ENCODE measurements around the gene RNF224.
"Not testable (repeated sequence)": the region's sequence is repeated elsewhere in the genome, so short reads cannot be mapped to it uniquely, and the experiment has no call there.

RNF224 gene

DNA sequence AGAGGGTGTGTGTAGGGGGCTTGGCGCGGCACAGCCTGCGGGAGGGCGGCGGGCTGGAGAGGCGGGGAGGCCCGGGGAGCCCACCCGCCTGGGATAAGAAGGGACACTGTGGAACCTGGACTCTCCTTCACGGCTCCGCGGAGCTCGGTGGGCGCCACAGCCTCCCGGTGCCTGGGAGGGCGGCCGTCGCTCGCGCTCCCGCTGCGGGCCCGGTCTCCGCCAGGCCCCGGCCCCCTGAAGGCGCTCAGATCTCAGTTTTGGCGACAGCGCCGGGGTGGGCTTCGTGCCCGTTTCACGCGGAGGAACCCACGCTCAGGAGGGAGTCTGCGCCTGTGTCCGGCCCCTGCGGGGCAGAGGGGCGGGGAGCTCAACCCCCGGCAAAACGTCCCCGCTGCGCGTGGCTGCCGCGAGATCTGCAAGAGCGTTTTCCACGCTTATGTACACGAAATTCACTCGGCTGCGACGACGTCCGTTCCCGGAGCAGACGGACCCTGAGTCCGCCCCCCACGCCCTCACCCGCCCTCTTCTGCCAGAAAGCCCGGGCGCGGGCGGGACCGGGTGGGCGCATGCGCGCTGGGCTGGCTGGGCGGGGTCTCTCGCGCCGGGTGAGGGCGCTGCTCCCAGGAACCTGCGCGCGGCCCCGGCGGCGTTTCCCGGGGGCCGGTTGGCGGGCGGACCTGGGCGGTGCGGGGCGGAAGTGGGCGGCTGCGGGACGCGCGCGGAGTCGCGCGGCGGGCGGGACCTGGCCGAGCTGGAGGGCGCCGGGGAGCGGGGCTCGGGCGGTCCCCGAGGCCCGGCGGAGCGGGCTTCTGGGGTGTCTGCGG, 27.5 kb downstream of the RNF224 start, which contains the start of gene NELFB:
NELFB (plus strand) TSS at position 704 of the 824 bp plus-strand sequence.
- DNase-seq (ENCODE audit: low read depth): peak; percentile 93

DNA sequence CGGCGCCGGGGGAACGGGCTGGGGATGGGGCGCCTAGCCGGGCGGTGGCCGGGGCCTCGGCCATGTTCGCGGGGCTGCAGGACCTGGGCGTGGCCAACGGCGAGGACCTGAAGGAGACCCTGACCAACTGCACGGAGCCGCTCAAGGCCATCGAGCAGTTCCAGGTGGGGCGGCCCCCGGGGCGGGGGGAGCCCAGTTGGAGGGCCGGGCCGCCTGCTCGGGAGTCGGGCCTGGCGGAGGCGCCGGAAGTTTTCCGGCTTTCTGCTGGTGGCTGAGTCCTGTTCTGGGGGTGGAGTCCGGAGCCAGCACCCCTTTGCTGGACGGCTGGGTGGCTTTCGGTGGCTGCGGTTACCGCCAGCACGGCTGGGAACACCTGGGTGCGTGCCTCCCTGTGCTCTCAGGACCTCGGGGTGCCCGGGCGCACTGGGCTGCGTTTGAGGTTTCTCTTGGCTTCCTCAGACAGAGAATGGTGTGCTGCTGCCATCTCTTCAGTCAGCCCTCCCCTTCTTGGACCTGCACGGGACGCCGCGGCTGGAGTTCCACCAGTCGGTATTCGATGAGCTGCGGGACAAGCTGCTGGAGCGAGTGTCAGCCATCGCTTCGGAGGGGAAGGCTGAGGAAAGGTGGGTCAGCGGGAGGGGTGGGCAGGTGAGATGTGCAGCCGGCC, 28.3 kb downstream of the RNF224 start:
- DNase-seq (ENCODE audit: low read depth): no peak

DNA sequence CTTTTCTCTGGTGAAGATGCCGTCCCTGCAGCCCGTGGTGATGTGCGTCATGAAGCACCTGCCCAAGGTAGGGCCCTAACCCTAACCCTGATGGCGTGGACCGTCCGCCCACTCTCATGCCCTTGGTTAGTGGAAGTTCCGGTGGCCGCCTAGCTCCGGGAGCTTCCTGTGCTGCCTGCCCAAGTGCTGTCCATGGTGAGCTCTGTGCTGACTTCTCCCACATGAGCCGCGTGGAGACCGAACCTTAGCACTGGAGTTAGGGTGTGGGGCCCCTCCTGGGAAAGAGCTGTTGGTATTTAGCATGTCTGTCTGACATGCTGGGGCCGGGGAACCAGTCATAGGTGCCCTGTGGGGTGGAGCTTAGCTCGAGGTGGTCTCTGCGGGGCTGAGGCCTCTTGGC, 29.1 kb downstream of the RNF224 start:
- no peak for DNase-seq (ENCODE audit: low read depth)

DNA sequence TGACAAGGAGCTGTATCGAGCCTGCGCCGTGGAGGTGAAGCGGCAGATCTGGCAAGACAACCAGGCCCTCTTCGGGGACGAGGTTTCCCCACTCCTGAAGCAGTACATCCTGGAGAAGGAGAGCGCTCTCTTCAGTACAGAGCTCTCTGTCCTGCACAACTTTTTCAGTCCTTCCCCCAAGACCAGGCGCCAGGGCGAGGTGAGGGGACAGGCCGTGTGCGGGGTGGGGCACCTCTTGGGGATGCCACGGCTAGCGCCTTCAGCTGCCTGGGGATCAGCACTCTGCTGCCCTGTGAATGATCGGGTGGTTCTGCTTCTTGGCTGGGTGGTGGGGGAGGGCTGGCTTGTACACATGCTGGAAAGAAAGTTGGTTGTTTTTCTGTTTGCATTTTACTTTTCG, 29.6 kb downstream of the RNF224 start:
- DNase-seq (ENCODE audit: low read depth): no peak

DNA sequence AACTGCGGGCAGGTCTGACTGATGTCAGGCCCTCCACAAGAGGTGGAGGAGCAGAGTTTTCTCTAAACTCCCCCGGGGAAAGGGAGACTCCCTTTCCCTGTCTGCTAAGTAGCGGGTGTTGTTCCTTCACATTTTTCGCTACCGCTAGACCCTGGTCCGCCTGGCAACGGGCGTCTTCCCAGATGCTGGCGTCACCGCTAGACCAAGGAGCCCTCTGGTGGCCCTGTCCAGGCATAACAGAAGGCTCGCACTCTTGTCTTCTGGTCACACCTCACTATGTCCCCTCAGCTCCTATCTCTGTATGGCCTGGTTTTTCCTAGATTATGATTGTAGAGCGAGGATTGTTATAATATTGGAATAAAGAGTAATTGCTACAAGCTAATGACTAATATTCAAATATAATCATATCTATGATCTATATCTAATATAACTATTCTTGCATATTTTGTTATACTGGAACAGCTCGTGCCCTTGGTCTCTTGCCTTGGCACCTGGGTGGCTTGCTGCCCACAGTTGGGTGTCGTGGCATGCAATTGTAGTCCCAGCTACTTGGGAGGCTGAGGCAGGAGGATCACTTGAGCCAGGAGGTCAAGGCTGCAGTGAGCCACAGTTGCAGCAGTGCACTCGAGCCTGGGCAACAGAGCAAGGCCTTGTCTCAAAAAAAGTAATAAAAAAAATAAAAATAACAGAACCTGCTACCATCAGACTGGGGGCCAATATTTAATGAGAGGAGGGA, 35.0 kb downstream of the RNF224 start:
- DNase-seq (ENCODE audit: low read depth): not testable (repeated sequence)

DNA sequence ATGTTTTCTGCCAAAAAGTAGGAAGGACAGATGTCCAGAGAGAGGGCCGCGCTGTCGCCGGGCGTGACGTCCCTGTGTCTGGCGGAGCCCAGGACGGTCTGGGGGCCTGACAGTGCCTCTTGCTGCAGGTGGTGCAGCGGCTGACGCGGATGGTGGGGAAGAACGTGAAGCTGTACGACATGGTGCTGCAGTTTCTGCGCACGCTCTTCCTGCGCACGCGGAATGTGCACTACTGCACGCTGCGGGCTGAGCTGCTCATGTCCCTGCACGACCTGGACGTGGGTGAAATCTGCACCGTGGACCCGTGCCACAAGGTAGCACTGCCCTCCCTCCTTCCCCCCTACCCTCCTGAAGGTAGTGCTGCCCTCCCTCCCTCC, 35.6 kb downstream of the RNF224 start:
- DNase-seq (ENCODE audit: low read depth): no peak

DNA sequence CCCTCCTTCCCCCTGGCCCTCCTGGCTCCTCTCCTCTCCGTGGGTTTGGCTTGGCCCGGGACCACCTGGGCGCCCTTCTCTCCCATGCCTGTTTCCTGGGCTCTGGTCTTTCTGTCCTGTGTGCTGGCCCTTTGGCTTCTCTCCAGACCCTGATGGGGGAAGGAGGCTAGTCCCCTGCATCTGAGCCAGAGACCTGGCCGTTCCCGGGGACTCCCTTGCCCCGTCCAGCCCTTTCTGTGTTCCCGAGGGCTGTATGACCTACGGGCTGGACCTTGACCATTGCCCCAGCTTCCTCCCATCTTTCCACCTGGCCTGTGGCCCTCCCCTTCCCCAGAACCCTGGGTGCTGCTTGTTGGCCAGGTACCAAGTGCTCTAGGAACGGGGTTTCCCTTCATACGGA, 36.2 kb downstream of the RNF224 start:
- DNase-seq (ENCODE audit: low read depth): no peak

DNA sequence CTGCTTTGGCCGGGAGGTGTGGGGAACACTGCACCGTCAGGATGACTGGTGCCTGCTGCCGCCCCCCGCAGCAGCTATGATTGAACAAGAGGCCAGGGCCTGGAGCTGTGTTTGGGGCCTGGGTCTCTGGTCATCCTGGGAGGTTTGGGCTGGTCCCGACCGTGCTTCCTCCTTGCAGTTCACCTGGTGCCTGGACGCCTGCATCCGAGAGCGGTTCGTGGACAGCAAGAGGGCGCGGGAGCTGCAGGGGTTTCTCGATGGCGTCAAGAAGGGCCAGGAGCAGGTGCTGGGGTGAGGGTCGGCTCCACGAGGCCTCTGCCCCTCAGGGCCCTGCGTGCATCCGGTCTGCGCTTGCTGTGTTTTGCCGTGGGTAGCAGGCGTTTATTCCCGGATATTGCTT, 36.8 kb downstream of the RNF224 start:
- DNase-seq (ENCODE audit: low read depth): no peak

DNA sequence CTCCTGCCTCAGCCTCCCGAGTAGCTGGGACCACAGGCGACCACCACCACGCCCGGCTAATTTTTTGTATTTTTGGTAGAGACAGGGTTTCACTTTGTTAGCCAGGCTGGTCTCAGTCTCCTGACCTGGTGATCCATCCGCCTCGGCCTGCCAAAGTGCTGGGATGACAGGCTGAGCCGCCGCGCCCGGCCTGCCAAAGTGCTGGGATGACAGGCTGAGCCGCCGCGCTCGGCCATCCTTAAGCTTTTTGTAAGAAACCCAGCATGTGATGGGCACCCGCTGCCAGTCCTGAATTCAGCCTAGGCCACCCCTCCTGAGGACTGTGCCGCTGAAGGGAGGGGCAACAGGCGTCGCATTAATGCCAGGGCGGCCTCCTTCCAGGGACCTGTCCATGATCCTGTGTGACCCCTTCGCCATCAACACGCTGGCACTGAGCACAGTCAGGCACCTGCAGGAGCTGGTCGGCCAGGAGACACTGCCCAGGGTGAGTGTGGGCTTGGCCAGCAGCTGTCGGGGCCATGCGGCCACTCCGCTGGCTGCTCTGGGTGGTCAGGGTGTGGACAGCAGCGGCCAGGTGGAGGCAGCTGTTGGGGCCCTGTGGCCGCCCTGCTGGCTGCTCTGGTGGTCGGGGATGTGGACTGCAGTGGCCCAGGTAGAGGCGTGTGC, 38.3 kb downstream of the RNF224 start:
- DNase-seq (ENCODE audit: low read depth): no peak

DNA sequence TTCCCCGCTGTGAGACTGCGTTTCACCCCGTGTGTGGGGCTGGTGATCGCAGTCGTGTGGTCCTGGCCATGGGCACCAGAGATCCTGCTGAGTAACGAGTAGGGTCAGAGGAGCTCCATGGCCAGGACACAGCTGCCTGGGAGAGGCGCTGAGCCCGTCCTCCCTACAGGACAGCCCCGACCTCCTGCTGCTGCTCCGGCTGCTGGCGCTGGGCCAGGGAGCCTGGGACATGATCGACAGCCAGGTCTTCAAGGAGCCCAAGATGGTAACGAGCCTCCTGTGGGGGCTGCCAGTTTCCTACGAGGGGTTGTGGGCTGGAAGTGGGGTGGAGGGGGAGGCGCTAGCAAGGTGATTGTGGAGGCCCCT, 38.8 kb downstream of the RNF224 start:
- no peak for DNase-seq (ENCODE audit: low read depth)

DNA sequence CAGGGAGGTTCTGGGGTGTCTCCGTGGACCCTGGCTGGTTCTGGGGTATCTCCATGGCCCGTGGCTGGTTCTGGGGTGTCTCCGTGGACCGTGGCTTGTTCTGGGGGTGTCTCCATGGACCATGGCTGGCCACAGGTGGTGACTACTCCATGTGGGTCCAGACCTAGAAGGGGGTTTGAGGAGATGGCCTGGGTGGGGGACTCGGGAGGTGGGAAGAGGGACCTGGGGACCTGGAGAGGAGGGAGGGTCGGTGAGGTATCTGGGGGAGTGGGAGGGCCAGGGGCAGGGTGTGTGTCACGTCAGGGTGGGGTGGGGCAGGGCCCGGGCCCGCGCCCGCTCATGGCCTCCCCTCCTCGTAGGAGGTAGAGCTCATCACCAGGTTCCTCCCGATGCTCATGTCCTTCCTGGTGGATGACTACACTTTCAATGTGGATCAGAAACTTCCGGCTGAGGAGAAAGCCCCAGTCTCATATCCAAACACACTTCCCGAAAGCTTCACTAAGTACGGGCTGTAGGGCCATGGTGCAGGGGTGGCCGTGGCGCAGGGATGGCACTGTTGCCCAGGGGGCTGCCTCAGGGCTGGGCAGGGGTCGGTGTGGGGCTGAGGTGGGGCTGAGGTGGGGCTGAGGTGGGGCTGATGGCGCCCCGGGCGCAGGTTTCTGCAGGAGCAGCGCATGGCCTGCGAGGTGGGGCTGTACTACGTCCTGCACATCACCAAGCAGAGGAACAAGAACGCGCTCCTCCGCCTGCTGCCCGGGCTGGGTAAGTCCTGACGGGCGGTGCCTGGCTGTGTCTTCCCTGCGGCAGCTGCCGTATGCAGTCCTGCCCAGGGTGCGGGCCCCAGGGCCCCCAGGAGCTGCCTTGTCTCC, 39.5 kb downstream of the RNF224 start:
- no peak for DNase-seq (ENCODE audit: low read depth)

DNA sequence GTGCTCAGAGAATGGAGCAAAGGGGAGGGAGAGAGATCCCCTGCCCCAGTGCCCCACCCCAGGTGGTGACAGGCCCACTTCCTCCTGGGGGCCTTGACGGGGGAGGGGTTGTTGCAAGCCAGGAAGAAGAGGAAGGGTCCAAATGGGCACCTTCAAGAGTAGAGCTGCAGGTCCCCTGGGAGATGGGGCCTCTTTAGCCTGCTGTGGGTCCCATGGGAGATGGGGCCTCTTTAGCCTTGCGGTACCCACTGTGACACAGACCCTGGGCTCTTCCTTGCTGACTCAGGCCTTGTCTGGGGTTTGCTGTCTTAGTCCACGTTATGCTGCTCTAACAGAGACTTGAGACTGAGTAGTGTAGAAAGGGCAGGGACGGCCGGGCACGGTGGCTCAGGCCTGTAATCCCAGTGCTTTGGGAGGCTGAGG, 40.6 kb downstream of the RNF224 start:
- DNase-seq (ENCODE audit: low read depth): no peak

DNA sequence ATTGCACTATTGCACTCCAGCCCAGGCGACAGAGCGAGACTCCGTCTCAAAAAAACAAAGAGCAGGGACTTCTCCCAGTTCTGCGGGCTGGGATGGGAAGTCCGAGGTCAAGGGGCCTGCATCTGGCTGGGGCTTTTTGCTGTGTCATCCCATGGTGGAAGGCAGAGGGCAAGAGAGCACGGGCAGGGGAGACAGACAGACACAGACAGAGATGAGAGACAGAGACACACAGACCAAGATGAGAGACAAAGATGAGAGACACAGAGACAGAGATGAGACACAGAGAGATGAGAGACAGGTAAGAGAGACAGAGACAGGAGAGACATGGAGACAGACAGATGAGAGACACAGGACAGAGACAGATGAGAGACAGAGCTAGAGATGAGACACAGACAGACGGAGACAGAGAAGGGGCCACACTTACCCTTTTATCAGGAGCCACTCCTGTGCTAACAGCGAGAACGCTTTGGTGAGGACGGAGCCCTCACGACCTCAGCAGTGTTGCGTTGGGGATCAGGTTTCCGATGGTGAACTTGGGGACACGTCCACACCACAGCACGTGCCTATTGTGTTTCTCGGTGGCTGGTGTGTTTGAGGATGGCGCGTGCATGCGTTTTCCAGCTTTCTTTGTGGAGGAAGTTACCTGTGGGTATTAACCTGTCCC, 41.4 kb downstream of the RNF224 start:
- no peak for DNase-seq (ENCODE audit: low read depth)

DNA sequence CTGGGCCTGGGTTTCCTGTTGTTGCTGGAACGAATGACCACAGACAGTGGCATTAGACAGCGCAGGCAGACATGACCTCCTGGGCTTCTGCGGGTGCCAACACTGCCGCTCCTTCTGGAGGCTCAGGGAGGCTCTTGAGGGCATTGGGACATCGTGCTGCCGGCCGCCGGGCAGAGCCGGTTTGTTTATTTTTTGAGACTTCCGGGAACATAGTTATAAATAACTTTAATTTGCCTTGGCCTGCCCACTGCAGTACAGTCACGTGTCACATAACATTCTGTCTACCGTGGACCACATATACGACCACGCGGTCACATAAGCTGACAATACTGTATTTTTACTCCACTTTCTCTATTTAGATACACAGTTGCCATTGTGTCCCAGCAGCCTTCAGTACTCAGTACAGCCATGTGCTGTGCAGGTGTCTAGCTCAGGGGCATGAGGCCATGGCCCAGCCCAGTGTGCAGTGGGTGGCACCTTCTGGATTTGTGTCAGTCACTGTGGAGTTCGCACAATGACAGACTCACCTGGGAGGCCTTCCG, 42.0 kb downstream of the RNF224 start:
- no peak for DNase-seq (ENCODE audit: low read depth)

DNA sequence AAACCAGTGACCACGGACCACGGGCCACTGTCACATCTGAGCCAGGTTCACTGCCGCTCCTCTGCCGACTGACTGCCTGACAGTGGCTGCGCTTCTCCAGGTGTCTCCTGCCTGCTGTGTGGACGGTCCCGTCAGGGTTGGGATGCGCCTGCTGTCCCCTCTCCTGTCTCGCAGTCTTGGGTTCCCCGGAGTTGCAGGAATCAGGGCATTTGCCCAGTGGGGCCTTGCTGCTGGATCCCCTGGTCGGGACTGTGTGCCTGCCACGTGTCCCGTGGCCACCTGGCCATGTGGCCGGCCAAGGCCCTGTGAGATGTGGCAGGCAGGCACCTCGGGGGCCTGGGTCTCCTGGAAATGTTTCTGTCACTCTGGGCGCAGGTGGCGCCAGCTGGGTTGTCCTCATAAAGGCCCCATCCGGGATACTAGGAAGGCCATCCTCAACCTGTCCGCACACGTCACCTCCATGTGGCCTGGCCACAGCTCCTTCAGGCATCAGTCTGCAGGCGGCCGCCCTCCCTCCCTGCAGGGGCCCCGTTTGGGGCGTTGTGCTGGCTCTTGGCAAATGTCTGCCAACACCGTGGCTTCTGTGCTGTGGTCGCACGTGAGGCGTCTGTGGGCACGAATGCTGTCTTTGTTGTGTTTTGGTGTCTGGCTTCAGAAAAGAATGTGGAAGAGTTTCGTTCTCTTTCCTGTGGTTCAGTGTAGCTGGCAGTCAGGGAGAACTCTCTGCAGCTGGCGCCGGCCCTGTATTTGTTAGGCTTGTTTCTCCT, 43.8 kb downstream of the RNF224 start:
- DNase-seq (ENCODE audit: low read depth): no peak

DNA sequence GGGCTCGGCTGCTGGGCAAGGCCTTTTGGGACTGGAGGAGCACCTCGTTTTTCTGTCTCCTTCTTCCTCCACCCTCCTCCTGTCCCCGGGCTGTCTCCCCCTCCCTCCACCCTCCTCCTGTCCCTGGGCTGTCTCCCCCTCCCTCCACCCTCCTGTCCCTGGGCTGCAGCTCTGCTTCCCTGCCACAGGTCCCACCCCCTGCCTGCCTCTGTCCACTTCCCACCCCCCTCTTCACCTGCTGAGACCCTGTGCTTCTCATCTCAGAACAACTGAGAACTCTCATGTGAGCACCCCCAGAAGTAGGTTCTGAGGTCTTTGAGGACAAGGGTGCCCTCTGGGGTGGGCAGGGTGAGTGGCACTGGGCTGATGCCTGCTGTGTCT, 44.4 kb downstream of the RNF224 start:
- no peak for DNase-seq (ENCODE audit: low read depth)

DNA sequence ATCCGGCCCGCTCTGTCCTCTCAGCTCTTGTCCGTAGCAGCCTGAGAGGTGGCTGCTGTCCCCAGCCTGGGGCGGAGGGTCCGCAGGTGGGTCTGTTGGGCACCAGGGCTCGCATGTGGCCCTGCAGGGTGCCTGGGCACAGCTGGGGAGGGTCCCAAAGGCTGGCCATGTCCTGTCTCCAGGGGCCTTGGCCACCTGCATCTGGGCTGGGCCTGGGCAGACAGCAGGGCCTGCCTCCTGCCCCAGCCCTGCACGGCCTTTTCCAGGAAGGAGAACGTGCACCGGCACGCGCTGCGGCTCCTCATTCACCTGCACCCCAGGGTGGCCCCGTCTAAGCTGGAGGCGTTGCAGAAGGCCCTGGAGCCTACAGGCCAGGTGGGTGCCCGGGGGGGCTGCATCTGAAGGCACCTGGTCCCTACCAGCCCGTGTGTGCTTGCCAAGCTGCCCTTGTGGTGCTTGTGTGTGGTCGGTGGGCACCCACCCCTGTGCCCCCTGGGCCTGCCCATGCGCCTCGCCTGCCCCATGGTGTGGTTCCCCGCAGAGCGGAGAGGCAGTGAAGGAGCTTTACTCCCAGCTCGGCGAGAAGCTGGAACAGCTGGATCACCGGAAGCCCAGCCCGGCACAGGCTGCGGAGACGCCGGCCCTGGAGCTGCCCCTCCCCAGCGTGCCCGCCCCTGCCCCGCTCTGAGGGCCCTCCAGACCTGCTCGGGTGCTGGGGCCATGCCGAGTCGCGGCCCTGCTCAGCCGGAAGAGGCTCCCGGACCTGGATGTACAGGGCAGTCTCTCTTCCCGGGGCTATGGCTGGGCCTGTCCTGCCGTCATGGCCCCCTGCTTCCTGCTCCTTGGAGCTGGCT, 45.2 kb downstream of the RNF224 start:
- DNase-seq (ENCODE audit: low read depth): no peak

DNA sequence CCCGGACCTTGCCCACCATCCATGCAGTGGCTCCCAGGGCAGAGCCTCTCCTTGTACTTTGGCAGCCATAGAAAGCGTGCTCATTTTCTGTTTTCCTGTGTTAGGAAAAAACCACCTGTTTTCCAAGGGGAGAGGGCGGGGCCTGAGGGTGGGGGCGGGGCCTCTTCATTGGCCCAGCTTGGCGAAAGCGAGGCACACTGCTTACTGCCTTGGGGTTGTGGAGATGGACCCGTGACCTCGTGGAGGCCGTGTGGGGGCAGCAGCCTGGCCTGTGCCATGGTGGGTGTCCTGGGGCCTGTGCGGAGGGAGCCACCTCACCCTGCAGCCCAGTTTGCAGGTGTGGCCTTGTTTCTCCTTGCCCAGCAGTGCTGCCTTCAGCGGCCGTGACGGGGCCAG, 45.8 kb downstream of the RNF224 start:
- no peak for DNase-seq (ENCODE audit: low read depth)

All from stimulated activated CD4-positive, alpha-beta T cell treated with anti-CD3 and anti-CD28 coated beads, Interleukin-2, amount 100 ng/mL, for 4 hours (primary cell).